SHP77 (cell line): ENCODE results near the gene CHCHD1.
"Not testable (repeated sequence)": the region's sequence is repeated elsewhere in the genome, so short reads cannot be mapped to it uniquely, and the experiment has no call there.

Experiments used
- DNase-seq, 2 experiments: peaks; one replicate each; lab custom pipeline; 2025; lab: John Stamatoyannopoulos, UW

CHCHD1 gene

DNA sequence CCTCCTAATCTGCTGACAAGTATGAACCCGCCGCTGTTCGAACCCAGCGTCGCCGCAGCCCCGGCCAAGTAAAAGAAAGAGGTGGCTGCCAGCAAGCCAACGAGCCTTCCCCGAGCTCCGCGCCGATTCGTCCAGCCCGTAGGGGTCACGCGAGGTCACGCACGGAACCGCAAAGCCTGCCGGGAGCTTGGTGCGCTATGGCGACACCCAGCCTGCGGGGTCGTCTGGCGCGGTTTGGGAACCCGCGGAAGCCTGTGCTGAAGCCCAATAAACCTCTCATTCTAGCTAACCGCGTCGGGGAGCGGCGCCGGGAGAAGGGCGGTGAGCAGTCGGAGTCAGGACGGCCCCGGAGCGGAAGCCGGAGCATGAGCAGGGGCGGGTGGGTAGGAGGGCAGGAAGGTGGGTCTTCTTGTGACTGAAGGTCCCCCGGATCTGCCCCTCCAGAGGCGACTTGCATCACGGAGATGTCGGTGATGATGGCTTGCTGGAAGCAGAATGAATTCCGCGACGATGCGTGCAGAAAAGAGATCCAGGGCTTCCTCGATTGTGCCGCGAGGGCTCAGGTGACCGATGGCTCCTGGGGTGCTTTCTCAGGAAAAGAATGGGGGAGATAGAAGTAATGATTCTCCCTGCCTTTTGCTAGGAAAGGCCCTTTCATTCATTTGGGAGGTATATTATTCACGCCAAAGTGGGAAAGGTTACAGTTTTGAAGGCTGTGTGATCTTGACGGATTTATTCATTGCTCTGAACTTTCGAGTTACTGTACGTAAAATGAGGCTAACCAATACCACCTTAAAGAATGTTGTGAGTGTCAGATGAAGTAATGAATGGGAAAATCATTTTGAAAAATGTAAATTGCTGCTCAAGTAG is at the start of gene CHCHD1:
TSS of gene CHCHD1 (plus strand) at position 170 of the 870 bp plus-strand sequence. CDS start at position 198, 28 bp downstream.
- peak; percentile 49 to 67 for DNase-seq

DNA sequence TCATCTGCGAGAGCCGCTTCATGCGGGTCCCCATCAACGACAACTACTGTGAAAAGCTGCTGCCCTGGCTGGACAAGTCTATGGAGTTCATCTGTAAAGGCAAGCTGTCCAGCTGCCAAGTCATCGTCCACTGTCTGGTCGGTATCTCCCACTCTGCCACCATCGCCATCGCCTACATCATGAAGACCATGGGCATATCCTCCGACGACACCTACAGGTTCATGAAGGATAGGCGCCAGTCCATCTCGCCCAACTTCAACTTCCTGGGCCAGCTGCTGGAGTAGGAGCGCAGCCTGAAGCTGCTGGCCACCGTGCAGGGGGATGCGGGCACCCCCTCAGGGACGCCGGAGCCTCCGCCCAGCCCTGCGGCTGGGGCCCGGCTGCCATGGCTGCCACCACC is 49.4 kb upstream of the CHCHD1 start:
- DNase-seq: no peak

DNA sequence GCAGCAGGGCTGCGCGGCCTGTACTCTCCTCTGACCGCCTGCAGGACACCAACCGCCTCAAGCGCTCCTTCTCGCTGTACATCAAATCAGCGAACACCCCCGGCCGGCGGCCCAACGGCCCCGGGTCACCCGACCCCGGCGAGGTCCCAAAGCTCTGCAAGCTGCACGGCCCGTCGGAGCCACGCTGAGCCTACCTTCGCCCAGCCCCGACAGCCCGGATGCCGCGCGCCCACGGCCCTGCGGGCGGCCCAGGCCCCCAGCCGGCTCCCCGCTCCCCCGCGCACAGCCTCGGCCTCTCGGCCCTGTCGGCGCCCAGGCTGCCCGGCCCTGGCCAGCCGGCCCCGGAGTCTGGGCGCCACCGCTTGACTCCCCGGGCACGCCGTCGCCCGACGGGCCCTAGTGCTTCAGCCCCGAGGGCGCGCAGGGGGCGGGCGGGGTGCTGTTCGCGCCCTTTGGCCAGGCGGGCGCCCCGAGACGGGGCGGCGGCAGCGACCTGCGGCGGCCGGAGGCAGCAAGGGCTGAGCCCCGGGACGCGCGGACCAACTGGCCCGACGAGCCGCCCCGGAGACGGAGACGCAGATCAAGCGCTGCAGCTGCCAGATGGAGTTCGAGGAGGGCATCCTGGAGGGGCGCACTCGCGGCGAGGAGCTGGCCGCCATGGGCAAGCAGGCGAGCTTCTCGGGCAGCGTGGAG is 48.8 kb upstream of the CHCHD1 start:
- no peak for DNase-seq

DNA sequence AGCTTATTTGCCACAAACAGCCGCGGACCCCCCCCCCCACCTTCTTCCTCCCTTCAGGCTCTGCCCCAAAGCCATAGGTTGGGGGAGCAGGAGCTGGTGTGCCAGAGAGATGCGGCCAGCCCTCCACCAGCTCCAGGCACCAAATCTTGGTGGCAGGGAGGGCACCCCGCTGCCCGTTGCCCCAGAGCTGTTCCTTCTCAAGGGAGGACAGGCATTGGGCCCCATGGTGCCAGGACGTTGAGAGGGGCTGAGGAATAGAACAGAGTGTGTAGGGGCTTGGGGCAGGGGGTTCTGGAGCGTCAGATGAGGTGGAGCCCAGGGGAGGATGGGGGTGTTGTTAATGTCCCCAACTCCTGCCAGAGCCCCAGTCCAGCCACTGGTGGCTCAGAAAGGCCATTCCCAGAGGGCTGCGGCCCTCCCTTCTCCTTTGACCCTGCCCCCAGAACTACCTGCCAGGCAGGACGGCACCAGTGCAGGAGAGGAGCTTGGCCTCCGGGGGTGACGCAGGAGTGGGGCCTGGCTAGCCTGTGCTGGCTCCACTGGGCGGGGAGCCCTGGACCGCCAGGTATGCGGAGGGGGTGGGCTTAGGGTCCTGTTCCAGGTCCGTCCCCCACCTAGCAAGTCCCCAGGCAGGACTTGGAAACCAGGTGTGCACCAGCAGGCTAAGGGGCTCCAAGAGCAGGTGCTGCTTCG is 47.7 kb upstream of the CHCHD1 start:
- no peak for DNase-seq

DNA sequence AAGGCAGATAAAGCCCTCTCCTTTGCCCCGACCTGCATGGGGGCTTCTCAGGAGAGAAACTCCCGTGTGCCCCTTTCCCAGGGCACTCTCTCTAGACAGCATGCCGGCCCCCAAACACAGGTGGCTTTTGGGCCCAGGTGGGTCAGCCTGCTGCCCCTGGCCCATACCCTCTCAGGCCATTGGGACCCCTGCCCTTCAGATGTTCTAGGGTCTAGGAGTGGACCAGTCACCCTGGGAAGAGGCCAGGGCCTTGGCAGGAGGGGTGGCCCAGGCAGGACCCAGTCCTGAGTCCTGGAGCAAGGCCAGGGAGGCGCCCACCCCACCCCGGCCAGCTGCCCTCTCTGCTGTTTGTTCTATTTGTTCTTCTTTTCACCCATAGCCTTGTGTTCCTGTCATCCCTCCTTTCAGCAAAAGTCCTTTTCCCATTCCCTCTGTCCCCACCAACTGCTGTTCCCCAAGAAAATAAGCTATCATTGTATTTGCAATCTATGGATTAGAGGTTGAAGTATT is 47.0 kb upstream of the CHCHD1 start:
- DNase-seq: no peak

DNA sequence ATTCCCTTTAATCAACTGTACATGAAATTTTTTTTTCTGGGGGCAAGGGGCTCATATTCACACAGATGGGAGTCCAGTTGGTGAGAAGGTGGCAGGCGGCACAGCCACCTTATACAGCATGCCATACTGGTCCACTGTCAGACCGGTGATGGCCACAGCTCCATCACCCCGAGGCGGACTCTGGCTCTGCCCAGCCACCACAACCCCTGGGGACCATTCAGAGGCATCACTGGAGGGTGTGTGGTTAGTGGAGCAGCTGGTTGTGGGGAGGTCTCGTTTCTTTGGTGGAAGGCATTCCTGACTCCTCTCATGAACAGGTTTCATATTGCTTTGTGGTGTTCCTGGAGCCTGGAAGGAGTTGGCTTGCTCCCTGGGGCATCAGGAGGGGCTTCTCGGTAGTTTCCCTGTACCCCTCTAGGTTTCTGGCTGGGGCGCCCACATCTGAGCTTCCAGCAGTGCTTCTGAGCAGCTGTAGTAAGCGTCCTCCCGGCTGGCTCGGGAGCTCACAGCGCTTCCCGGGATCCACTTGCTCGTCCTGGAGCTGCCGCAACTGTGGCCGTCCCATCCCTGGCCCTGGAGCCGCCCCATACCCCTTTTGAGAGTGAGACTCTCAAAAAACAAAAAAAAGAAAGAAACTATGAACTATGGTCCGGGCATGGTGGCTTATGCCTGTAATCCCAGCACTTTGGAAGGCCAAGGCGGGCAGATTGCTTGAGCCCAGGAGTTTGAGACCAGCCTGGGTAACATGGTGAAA is 41.2 kb upstream of the CHCHD1 start:
- DNase-seq: not testable (repeated sequence)

DNA sequence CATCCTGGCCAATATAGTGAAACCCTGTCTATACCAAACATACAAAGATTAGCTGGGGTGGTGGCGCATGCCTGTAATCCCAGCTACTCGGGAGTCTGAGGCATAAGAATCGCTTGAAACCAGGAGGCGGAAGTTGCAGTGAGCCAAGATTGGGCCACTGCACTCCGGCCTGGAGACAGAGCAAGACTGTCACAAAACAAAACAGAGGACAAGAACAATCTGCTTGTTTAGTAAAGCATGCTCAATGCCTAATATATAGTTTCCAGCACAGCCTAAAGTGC is 39.5 kb upstream of the CHCHD1 start:
- DNase-seq: no peak

DNA sequence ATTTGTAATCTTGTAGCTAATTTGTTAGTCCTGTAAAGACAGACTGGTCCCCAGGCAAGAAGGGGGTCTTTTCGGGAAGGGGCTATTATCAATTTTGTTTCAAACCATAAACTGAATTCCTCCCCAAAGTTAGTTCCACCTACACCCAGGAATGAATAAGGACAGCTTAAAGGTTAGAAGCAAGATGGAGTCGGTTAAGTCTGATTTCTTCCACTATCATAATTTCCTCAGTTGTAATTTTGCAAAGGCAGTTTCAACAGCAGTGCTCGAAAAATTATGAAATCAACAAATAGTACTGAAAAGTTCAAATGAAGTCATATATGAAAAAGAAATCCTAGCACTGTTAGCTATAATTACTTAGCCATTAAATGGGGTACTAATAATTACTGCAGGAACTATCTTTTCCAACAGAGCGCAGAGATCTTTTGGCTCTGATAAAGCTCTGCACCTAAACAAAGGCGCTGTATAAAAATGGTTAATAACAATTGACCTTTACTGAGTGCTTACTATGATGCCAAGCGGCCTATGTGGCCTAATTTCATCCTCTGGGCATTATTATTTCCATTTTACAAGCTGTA is 38.4 kb upstream of the CHCHD1 start:
- DNase-seq: no peak

DNA sequence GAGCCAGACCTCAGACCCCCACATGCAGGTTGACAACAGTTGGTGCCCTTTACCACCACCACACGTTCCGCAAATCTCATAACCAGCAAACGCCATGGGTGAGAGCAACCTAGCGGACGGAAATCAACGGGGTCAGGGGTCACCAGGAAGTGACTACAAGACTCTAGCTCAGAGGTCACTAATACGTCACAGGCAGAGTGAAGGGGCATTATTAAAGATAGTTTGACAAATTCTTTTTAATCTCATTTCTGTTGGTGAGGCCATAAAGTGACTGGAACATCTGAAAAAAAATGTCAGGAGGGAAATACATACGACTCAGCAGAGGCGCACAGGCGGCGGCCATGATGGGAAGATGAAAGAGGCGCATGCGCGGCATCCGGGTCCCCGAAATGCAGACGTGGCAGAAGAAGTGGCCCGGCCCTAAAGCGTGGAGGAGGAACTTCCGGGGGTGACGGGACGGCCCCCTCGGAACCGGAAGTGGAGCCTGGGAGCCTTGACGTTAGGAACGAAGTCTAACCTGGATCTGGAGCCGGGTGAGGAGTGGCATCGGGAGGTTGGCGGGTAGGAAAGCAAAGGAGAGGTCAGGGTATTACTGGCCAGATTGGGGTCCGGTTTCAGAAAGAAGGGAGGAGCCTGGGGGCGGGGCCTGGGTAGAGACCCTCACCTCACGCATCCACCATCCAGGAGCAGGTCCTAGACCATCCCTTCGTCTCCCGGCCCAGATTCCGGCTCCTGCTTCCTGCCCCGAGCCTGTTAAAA is 37.8 kb upstream of the CHCHD1 start, which contains the start of gene SEC24C:
TSS of gene SEC24C (plus strand) at position 468 of the 759 bp plus-strand sequence. CDS start 2,461 bp downstream, outside the sequence.
- DNase-seq: peak; percentile 72 to 79

DNA sequence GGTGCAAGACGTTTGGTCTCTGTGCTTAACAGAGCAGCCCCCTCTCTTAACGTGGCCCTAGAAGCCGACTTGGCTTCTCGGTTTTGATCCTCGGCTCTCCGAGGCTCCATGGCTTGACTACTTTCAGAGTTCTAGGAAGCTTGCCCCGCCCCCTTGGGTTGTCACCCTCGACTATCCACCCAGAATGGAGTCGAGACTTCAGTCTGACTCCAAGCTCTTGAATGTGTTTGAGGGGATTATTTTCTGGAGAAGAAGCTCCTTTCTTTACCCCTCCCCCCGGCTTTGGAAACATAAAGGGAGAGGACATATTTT is 37.2 kb upstream of the CHCHD1 start:
- peak; percentile 1 to 7 for DNase-seq

DNA sequence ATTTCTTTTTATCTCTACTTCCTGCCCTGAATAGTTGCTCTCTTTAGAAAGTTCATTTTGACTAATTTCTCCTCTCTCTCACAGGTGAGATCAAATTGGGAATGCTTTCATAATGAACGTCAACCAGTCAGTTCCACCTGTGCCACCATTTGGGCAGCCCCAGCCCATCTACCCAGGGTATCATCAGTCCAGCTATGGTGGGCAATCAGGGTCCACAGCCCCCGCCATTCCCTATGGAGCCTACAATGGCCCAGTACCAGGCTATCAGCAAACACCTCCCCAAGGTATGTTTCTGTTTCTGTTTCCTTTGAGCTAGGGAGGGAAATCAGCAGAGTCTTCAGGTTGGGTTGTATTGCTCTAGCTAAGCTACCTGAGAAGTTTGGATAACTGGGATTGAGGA is 35.1 kb upstream of the CHCHD1 start:
- DNase-seq: no peak

DNA sequence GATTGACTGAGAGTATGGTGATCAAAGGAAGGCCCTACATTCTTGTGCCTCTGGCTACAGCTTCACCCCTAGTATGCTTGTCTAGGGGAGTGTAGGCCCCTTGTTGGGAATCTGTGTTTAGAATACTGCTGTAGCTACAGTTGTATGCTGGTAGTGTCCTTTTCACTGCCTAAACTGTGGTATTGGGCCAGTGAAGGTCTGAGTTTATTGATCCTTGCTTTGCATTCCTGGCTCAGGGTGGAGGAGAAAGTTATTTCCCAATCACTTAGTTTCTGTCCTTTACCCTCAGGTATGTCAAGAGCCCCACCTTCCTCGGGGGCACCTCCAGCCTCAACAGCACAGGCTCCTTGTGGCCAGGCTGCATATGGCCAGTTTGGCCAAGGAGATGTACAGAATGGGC is 31.0 kb upstream of the CHCHD1 start:
- no peak for DNase-seq

DNA sequence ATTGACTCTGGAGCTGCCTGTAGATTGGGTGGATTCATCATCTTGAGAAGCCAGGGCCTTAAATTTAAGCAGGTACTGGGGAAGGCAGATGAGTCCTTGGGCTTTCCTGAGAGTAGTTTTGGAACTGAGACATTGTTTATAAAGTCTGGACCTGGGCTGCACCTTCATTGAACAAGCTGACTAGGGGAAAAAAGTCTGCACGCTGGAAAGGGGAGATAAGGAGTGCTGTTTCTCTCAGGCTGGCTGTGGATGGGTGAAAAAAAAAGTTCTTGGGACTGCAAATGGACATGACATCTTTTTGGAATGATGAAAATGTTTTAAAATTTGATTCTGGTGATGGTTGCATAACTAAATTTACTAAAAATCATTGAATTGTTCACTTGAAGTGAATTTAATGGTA is 25.7 kb upstream of the CHCHD1 start:
- DNase-seq: no peak

DNA sequence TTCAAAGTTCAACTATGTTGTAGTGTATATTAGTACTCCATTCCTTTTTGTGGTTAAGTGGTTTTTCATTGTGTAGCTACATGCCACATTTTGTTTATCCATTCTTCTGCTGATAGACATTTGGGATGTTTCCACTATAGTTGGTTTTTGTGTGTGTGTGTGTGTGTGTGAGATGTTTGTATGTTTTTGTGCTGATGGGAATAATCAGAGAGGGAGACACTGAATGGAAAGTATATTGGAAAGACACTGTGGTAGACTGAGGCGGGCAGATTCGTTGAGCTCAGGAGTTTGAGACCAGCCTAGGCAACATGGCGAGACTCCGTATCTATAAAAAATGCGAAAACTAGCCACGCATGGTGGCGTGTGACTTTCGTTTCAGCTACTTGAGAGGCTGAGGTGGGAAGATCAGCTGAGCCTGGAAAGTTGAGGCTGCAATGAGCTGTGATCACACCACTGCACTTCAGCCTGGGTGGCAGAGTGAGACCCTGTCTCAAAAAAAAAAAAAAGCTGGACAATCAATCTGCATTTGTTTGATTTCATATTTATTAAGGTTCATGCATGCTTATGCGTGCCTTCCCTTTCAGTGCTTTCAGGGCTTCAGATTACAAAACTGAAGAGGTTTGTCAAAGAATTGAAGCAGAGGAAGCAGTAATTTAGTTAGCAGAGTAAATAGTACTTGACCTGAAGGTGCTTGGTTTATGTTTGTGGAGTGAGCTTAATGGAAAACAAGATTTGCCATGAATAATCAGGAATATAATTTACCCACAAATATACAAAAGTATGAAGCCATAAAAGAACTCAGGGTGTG is 22.9 kb upstream of the CHCHD1 start:
- no peak for DNase-seq

DNA sequence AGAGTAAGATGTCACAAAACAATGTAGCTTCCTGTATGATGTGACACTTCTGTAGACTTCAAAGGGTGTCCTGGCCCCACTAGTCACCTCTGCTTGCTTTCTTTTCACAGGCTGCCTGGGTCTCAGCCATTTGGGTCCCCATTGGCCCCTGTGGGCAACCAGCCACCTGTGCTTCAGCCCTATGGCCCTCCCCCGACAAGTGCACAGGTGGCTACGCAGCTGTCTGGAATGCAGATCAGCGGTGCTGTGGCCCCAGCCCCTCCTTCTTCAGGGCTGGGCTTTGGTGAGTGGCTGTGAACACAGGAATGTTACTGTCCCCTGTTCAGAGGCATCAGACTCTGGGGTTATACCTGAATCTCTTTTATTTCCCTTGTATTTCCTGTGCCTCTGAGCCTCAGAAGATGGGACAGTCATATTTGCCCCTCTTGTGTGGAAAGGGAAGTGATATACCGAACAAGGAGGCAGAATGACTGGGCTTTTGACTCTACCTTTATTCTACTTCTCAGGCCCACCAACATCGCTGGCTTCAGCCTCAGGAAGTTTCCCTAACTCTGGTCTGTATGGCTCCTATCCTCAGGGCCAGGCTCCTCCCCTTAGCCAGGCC is 22.2 kb upstream of the CHCHD1 start:
- DNase-seq: no peak

DNA sequence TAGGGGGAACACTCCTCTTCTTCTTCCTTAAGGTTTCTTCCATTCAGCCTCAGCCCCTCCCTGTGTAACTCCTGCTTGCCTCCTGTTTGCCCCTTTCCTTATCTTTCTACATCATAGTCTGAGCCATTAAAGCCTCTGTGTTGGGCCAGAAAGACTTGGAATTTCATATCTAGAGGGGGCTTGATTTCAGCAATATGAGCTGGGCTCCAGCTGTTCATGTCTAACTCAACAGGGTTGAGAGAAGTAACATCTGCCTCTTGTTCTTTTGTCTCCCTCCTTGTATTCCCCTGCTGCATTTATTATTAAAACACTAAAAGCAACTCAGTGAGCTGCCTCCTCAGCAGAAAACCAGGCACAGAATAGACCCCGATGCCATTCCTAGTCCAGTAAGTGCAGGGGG is 20.1 kb upstream of the CHCHD1 start:
- no peak for DNase-seq

DNA sequence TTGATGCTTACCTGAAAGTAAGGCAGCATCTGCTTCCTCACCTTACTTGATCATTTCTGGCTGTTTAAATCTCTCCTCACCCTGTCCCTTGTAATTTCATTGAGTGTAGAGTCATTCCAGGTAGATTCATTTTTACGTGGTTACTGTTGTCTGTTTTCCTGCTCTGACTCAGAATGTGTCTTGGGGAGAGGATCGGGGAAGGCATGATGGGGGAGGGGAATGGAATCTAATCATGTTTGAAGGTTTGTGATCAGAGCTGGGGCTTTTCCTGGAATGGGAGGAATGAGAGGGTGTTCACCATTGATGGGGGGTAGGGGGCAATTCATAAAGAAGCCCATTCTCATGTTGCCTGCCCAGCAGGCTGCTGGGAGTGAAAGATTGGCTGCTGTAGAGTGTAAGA is 18.9 kb upstream of the CHCHD1 start:
- no peak for DNase-seq

DNA sequence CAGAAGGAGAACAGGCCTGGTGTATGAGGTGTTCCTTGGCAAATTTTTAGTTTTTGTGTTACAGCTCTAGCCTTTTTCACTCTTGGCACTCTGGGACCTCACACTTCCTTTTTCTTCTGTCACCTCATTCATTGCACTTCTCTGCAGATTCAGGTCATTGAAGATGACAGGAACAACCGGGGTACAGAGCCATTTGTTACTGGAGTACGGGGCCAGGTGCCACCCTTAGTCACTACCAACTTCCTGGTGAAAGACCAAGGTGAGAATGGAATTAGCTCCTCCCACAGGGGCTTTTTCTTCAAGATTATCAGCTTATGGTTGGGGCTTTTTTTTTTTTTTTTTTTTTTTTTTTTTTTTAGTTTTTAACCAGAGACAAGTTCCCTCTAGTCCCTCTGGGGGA is 18.5 kb upstream of the CHCHD1 start:
- no peak for DNase-seq

DNA sequence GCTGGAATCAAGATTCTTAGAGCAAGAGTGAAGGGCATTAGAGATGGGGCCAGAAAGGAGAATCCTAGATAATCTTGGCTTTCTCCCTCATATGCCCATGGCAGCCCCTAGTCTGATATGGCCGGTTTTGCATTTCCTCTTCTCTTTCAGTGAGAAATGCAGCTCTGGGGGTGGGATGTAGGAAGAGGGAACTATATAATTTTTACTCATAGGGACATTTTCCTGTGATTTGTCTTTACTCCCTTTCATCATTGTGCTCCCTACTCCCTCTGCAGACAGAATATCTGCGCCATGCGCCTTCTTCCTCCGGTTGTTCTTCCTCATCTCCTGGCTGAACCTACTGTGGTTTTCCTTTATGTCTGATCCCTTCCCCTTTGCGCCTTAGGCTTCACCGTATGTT is 16.8 kb upstream of the CHCHD1 start:
- no peak for DNase-seq

DNA sequence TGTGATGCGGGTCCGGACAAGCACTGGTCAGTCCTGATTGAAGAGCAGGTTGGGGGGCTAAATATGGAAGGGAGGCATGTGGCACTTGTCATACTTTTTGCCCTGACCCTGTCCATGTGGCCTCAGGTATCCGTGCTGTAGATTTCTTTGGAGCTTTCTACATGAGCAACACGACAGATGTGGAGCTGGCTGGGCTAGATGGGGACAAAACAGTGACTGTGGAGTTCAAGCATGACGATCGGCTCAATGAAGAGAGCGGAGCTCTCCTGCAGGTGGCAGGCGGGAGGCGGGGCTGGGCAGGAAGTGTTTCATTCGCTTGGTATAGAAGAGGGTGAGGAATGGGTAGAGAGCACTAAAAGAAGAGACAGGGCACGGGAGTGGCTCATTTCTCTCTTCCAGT is 13.0 kb upstream of the CHCHD1 start:
- no peak for DNase-seq
